ENCODE measurements around the gene PARP14.

Gene PARP14

GRCh38 chr3:122671553-122671952 is 9.1 kb upstream of the PARP14 start:
- no CpG with 5 or more reads among the region's 2 CpGs for WGBS (ENCODE audit: extremely low coverage, insufficient coverage, insufficient read length)

DNA sequence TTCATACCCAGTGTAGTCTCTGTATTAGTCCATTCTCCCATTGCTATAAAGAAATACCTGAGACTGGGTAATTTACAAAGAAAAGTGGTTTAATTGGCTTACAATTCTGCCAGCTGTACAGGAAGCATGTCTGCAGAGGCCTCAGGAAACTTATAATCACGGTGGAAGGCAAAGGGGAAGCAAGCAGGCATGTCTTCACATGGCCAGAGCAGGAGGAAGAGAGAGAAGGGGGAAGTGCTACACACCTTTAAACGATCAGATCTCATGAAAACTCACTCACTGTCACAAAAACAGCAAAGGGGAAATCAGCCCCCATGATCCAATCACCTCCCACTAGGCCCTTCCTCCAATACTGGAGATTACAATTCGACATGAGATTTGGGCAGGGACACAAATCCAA is 6.3 kb upstream of the PARP14 start:
- H3K79me2 ChIP-seq (ENCODE audit: control insufficient read depth, insufficient read depth, low read length, poor library complexity): no peaks in the 10 kb centered on the region
- H2BK5ac ChIP-seq (ENCODE audit: low read depth, low read length, poor library complexity): no peak overlapping the region
- H3K9me3 ChIP-seq (ENCODE audit: insufficient read depth, low read depth, low read length): no peaks in the 10 kb centered on the region
- no peak overlapping the region for H2BK120ac ChIP-seq (ENCODE audit: insufficient read depth, low read length, poor library complexity)
- H3K18ac ChIP-seq (ENCODE audit: low read length): no peak overlapping the region
- H3K4me1 ChIP-seq (ENCODE audit: control insufficient read depth in 1 of 2, insufficient read depth in 2 of 2, low read length in 2 of 2): no peaks in the 10 kb centered on the region
- no CpG with 5 or more reads among the region's 3 CpGs for WGBS (ENCODE audit: extremely low coverage, insufficient coverage, insufficient read length)
- H3K4me3 ChIP-seq (ENCODE audit: low read depth, low read length): no peak overlapping the region
- no peak overlapping the region for H3K4ac ChIP-seq (ENCODE audit: low read depth, low read length)
- H2AFZ ChIP-seq (ENCODE audit: insufficient read depth, low read length, poor library complexity): no peak overlapping the region
- no peak overlapping the region for H2AK5ac ChIP-seq (ENCODE audit: low read length)
- H3K14ac ChIP-seq (ENCODE audit: low read length): no peak overlapping the region
- H3K27me3 ChIP-seq (ENCODE audit: insufficient read depth, low read length): no peaks in the 10 kb centered on the region
- H3K79me1 ChIP-seq (ENCODE audit: low read length): no peaks in the 10 kb centered on the region
- DNase-seq: no peak
- H2BK12ac ChIP-seq (ENCODE audit: low read length): no peak overlapping the region
- no peak overlapping the region for H4K91ac ChIP-seq (ENCODE audit: low read depth, low read length)
- H3K9ac ChIP-seq (ENCODE audit: low read length): no peak overlapping the region
- H3K23ac ChIP-seq (ENCODE audit: low read length): no peak overlapping the region
- H3K4me2 ChIP-seq (ENCODE audit: low read length): no peak overlapping the region
- no peak overlapping the region for H3K27ac ChIP-seq (ENCODE audit: low read depth, low read length)
- H4K12ac ChIP-seq (ENCODE audit: low read depth, low read length): no peak overlapping the region
- H4K8ac ChIP-seq (ENCODE audit: low read depth, low read length): no peak overlapping the region
- H3K36me3 ChIP-seq (ENCODE audit: control insufficient read depth in 1 of 2, insufficient read depth in 2 of 2, low read length in 2 of 2): no peaks in the 10 kb centered on the region

More at GRCh38 chr3:122671553-122671952, 9.1 kb upstream of the PARP14 start:
- no peak overlapping the region for H3K4me3 ChIP-seq (ENCODE audit: low read depth, low read length)
- DNase-seq: no peak
- no peak overlapping the region for H4K91ac ChIP-seq (ENCODE audit: low read depth, low read length)
- H3K27ac ChIP-seq (ENCODE audit: low read depth, low read length): no peak overlapping the region
- H2AK5ac ChIP-seq (ENCODE audit: low read length): no peak overlapping the region
- no peak overlapping the region for H4K12ac ChIP-seq (ENCODE audit: low read depth, low read length)
- no peak overlapping the region for H3K23ac ChIP-seq (ENCODE audit: low read length)
- no peaks in the 10 kb centered on the region for H3K9me3 ChIP-seq (ENCODE audit: insufficient read depth, low read depth, low read length)
- H3K9ac ChIP-seq (ENCODE audit: low read length): no peak overlapping the region
- H3K14ac ChIP-seq (ENCODE audit: low read length): no peak overlapping the region
- no peak overlapping the region for H4K8ac ChIP-seq (ENCODE audit: low read depth, low read length)
- no peaks in the 10 kb centered on the region for H3K27me3 ChIP-seq (ENCODE audit: insufficient read depth, low read length)
- no peak overlapping the region for H3K4me2 ChIP-seq (ENCODE audit: low read length)
- H2BK12ac ChIP-seq (ENCODE audit: low read length): no peak overlapping the region
- no peaks in the 10 kb centered on the region for H3K79me1 ChIP-seq (ENCODE audit: low read length)
- H3K18ac ChIP-seq (ENCODE audit: low read length): no peak overlapping the region
- no peak overlapping the region for H3K4ac ChIP-seq (ENCODE audit: low read depth, low read length)
- no peaks in the 10 kb centered on the region for H3K4me1 ChIP-seq (ENCODE audit: control insufficient read depth in 1 of 2, insufficient read depth in 2 of 2, low read length in 2 of 2)
- H2AFZ ChIP-seq (ENCODE audit: insufficient read depth, low read length, poor library complexity): no peak overlapping the region
- H3K36me3 ChIP-seq (ENCODE audit: control insufficient read depth in 1 of 2, insufficient read depth in 2 of 2, low read length in 2 of 2): no peaks in the 10 kb centered on the region
- H3K79me2 ChIP-seq (ENCODE audit: control insufficient read depth, insufficient read depth, low read length, poor library complexity): no peaks in the 10 kb centered on the region
- no peak overlapping the region for H2BK120ac ChIP-seq (ENCODE audit: insufficient read depth, low read length, poor library complexity)
- H2BK5ac ChIP-seq (ENCODE audit: low read depth, low read length, poor library complexity): no peak overlapping the region

- Histone ChIP-seq H3K4ac (ENCODE audit: low read depth, low read length) (no peak overlapping the region), H3K27ac (ENCODE audit: low read depth, low read length) (no peak overlapping the region), H3K4me1 (ENCODE audit: control insufficient read depth in 1 of 2, insufficient read depth in 2 of 2, low read length in 2 of 2) (peaks cover 0 to 2% of the 10 kb centered on the region in 2 experiments), H2BK5ac (ENCODE audit: low read depth, low read length, poor library complexity) (no peak overlapping the region), H3K79me2 (ENCODE audit: control insufficient read depth, insufficient read depth, low read length, poor library complexity) (peaks cover 4% of the 10 kb centered on the region), H4K91ac (ENCODE audit: low read depth, low read length) (no peak overlapping the region), H3K14ac (ENCODE audit: low read length) (no peak overlapping the region), H3K18ac (ENCODE audit: low read length) (no peak overlapping the region), H3K36me3 (ENCODE audit: control insufficient read depth in 1 of 2, insufficient read depth in 2 of 2, low read length in 2 of 2) (no peaks in the 10 kb centered on the region), H2AK5ac (ENCODE audit: low read length) (no peak overlapping the region), H2AFZ (ENCODE audit: insufficient read depth, low read length, poor library complexity) (no peak overlapping the region), H3K9ac (ENCODE audit: low read length) (no peak overlapping the region), H3K23ac (ENCODE audit: low read length) (no peak overlapping the region), H4K8ac (ENCODE audit: low read depth, low read length) (no peak overlapping the region), H3K9me3 (ENCODE audit: insufficient read depth, low read depth, low read length) (peaks cover 1% of the 10 kb centered on the region), H3K27me3 (ENCODE audit: insufficient read depth, low read length) (peaks cover 3% of the 10 kb centered on the region), H3K79me1 (ENCODE audit: low read length) (peaks cover 6% of the 10 kb centered on the region), H2BK12ac (ENCODE audit: low read length) (no peak overlapping the region), H3K4me2 (ENCODE audit: low read length) (no peak overlapping the region), H3K4me3 (ENCODE audit: low read depth, low read length) (no peak overlapping the region), H2BK120ac (ENCODE audit: insufficient read depth, low read length, poor library complexity) (no peak overlapping the region), H4K12ac (ENCODE audit: low read depth, low read length) (no peak overlapping the region)
- DNase-seq: no peak
- WGBS (ENCODE audit: extremely low coverage, insufficient coverage, insufficient read length): no CpG with 5 or more reads among the region's 2 CpGs
Measured at GRCh38 chr3:122676759-122677158, 3.9 kb upstream of the PARP14 start.

GRCh38 chr3:122677216-122677615 is 3.4 kb upstream of the PARP14 start:
- Histone ChIP-seq H3K4me3 (ENCODE audit: low read depth, low read length) (no peak overlapping the region), H4K12ac (ENCODE audit: low read depth, low read length) (no peak overlapping the region), H3K4ac (ENCODE audit: low read depth, low read length) (no peak overlapping the region), H3K79me1 (ENCODE audit: low read length) (peaks cover 6% of the 10 kb centered on the region), H2AK5ac (ENCODE audit: low read length) (no peak overlapping the region), H3K18ac (ENCODE audit: low read length) (no peak overlapping the region), H4K8ac (ENCODE audit: low read depth, low read length) (no peak overlapping the region), H3K14ac (ENCODE audit: low read length) (no peak overlapping the region), H3K4me2 (ENCODE audit: low read length) (no peak overlapping the region), H2AFZ (ENCODE audit: insufficient read depth, low read length, poor library complexity) (no peak overlapping the region), H2BK12ac (ENCODE audit: low read length) (no peak overlapping the region), H3K79me2 (ENCODE audit: control insufficient read depth, insufficient read depth, low read length, poor library complexity) (peaks cover 4% of the 10 kb centered on the region), H4K91ac (ENCODE audit: low read depth, low read length) (no peak overlapping the region), H3K23ac (ENCODE audit: low read length) (no peak overlapping the region), H3K27ac (ENCODE audit: low read depth, low read length) (no peak overlapping the region), H3K9me3 (ENCODE audit: insufficient read depth, low read depth, low read length) (peaks cover 1% of the 10 kb centered on the region), H2BK120ac (ENCODE audit: insufficient read depth, low read length, poor library complexity) (no peak overlapping the region), H2BK5ac (ENCODE audit: low read depth, low read length, poor library complexity) (no peak overlapping the region), H3K27me3 (ENCODE audit: insufficient read depth, low read length) (peaks cover 3% of the 10 kb centered on the region), H3K4me1 (ENCODE audit: control insufficient read depth in 1 of 2, insufficient read depth in 2 of 2, low read length in 2 of 2) (peaks cover 0 to 2% of the 10 kb centered on the region in 2 experiments), H3K36me3 (ENCODE audit: control insufficient read depth in 1 of 2, insufficient read depth in 2 of 2, low read length in 2 of 2) (no peaks in the 10 kb centered on the region), H3K9ac (ENCODE audit: low read length) (no peak overlapping the region)
- DNase-seq: no peak
- no CpG with 5 or more reads among the region's 1 CpG for WGBS (ENCODE audit: extremely low coverage, insufficient coverage, insufficient read length)
